ENCODE data around the gene KANK4. TPM values are rescaled to one million over a fixed set of nuclear protein-coding genes. Genes with fewer than 3 reads are reported as not detected.

The KANK4 gene
- total RNA-seq, 4 donors from 2014 or later: 2.5 TPM; not detected in 3

DNA sequence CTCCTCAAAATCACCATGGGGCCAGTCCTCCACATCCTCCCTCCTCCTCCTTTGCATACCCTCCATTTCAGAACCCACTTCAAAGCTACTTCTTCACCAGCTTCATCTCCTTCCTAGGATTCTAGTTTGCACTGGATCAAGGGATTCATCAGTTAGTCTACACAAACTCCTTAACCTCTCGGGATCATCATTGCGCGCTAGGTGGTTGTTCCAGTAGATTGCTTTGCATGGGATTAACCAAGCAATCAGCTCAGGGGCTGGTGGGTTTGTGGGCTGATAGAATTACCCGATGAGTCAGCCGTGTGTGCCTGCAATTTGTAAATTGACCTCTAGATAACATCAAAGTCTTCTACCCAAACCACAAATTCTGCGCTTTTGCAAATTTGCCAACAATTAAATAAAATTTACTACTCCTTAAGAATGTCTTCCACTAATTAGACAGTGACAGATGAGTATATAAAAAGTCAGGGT lies 7.7 kb downstream of the KANK4 start:
- Histone ChIP-seq H3K9me3 (no peaks in the 10 kb centered on the region), H3K27ac (no peak overlapping the region), H3K4me3 (no peak overlapping the region), H3K4me1 (no peaks in the 10 kb centered on the region), H3K27me3 (no peaks in the 10 kb centered on the region), H3K36me3 (no peaks in the 10 kb centered on the region)
- no peak for DNase-seq
- TF ChIP-seq POLR2A (IDR thresholded peaks at IDR 0.05): no peak
- TF ChIP-seq, protein P1, sequence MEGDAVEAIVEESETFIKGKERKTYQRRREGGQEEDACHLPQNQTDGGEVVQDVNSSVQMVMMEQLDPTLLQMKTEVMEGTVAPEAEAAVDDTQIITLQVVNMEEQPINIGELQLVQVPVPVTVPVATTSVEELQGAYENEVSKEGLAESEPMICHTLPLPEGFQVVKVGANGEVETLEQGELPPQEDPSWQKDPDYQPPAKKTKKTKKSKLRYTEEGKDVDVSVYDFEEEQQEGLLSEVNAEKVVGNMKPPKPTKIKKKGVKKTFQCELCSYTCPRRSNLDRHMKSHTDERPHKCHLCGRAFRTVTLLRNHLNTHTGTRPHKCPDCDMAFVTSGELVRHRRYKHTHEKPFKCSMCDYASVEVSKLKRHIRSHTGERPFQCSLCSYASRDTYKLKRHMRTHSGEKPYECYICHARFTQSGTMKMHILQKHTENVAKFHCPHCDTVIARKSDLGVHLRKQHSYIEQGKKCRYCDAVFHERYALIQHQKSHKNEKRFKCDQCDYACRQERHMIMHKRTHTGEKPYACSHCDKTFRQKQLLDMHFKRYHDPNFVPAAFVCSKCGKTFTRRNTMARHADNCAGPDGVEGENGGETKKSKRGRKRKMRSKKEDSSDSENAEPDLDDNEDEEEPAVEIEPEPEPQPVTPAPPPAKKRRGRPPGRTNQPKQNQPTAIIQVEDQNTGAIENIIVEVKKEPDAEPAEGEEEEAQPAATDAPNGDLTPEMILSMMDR (IDR thresholded peaks at IDR 0.05): no peak

DNA sequence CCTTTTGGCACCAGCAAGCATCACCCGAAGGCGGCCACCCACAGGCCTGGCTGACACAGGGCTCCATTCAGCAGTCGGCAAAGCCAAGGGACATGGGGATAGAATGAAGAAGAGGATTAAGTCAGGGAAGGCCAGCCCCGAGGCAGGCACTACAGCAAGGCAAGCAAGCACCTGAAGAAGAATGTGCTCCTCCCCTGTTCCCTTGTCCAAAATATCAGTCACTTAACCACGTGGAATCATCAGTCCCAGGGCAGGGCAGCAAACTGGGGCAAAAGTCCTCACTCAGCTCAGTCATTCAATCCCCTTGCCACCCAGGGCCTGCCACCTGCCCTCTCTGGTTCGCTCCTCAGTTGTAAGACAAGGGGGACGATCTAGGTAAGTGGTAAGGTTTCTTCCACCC lies 9.3 kb downstream of the KANK4 start:
- H3K27ac ChIP-seq: no peak overlapping the region
- no peaks in the 10 kb centered on the region for H3K36me3 ChIP-seq
- no peak for DNase-seq
- TF ChIP-seq, protein P1 (IDR thresholded peaks at IDR 0.05): no peak
- no peak for TF ChIP-seq POLR2A (IDR thresholded peaks at IDR 0.05)
- no peaks in the 10 kb centered on the region for H3K9me3 ChIP-seq
- H3K4me3 ChIP-seq: no peak overlapping the region
- H3K4me1 ChIP-seq: no peaks in the 10 kb centered on the region
- no peaks in the 10 kb centered on the region for H3K27me3 ChIP-seq

DNA sequence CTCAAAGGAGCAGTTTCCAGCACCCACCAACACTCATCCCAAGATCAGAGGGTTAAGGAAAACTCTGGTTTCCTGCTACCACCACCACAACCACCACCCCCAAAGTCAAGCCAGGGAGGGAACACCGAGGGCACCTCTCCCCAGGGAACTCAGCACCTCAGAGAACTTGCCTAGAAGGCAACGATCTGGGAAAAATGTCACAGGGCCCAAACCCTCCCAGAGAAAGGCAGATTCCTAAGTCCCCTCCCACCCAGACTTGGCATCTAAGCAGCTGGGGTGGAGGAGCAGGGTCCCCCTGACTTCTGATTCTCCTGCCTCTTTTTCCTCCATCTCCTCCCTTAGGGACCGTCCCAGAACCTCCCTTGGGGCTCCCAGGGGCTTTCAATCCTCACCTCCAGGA lies 10.6 kb downstream of the KANK4 start:
- no peaks in the 10 kb centered on the region for H3K4me1 ChIP-seq
- H3K9me3 ChIP-seq: no peaks in the 10 kb centered on the region
- TF ChIP-seq, protein P1 (IDR thresholded peaks at IDR 0.05): no peak
- TF ChIP-seq POLR2A (IDR thresholded peaks at IDR 0.05): no peak
- H3K27ac ChIP-seq: no peak overlapping the region
- H3K36me3 ChIP-seq: no peaks in the 10 kb centered on the region
- no peaks in the 10 kb centered on the region for H3K27me3 ChIP-seq
- no peak for DNase-seq
- H3K4me3 ChIP-seq: no peak overlapping the region

DNA sequence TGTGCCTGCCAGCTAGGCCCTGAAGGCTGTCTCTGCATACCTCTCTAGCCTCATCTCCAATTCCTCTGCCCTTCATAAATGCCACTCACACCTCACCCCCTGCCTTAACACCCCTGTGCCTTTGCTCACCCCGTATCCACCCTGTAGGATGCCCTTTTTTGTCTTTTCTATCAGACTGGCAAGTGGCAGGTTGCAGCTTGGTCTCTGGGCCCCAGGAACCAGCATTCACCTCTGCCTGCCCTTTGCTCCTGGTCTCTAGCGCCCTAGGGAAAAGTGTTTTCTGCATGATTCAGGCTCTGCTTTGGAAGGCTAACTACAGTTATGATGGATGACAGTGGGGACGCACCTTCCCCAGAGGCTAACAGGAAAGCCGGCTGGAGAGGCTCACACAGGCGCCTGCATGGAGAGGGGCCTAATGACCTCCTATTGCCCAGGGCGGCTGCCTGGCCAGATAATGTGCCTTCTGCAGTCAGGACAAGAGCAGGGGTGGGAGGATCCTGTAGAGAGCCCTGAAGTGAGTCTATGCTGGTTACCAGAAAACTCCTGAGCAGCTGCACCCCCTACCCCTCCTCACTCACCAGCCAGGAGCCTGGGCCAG lies 11.2 kb downstream of the KANK4 start:
- no peak for DNase-seq

DNA sequence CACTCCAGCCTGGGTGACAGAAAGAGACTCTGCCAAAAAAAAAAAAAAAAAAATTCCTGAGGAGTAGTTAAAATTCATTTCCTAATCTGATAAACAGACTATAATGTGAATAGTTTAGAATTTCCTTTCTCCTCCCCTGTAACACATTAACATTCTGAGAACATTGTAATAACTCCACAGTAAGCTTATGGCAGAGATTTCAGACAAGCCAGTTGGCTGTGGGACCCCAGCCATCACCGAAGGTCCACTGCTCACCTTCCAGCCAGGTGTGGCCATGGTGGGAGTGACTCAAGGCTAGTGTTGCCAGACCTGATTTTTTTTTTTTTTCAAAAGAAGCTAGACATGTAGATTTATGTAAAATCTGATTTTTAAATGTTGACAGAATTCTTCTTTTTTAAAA lies 11.8 kb downstream of the KANK4 start:
- Histone ChIP-seq H3K4me1 (no peaks in the 10 kb centered on the region), H3K36me3 (no peaks in the 10 kb centered on the region), H3K27ac (no peak overlapping the region)

More for the DNA sequence above, 11.2 kb downstream of the KANK4 start:
- Histone ChIP-seq H3K27me3 (no peaks in the 10 kb centered on the region), H3K4me1 (no peaks in the 10 kb centered on the region), H3K4me3 (no peak overlapping the region), H3K9me3 (no peaks in the 10 kb centered on the region), H3K36me3 (no peaks in the 10 kb centered on the region), H3K27ac (no peak overlapping the region)
- no peak for TF ChIP-seq POLR2A (IDR thresholded peaks at IDR 0.05)
- TF ChIP-seq, protein P1 (IDR thresholded peaks at IDR 0.05): no peak

More for the DNA sequence above, 11.8 kb downstream of the KANK4 start:
- Histone ChIP-seq H3K9me3 (no peaks in the 10 kb centered on the region), H3K27me3 (no peaks in the 10 kb centered on the region), H3K4me3 (no peak overlapping the region)
- no peak for DNase-seq
- TF ChIP-seq, protein P1 (IDR thresholded peaks at IDR 0.05): no peak
- no peak for TF ChIP-seq POLR2A (IDR thresholded peaks at IDR 0.05)
